Body of pancreas (tissue), 4 donors: ENCODE results near the gene ZBTB16. TPM values are rescaled to one million over a fixed set of nuclear protein-coding genes. Genes with fewer than 3 reads are reported as not detected.

Experiments
- ATAC-seq: fragments of 150-250 bp; one replicate; pipeline ENCODE4 v1.9.1; 2016
- DNase-seq, 4 donors: peaks; one replicate each; pipeline ENCODE4 v3.0.0-alpha.2; 2019
- H3K27ac ChIP-seq, 4 donors: fragments of 200-600 bp; sonication (generic); 1 replicate in 3 of 4; 2 replicates in 1 of 4; pipeline versions ENCODE4 v1.5.1 to v1.6.1; 2016 to 2019; ENCODE audit warnings: mild to moderate bottlenecking in 1 of 4, mixed read lengths in 1 of 4, moderate library complexity in 1 of 4
- H3K27me3 ChIP-seq, 2 donors: fragments of 200-600 bp; sonication (generic); one replicate each; pipeline ENCODE4 v1.6.0; 2016; ENCODE audit warnings: mild to moderate bottlenecking in 1 of 2
- H3K36me3 ChIP-seq, 2 donors: fragments of 200-600 bp; sonication (generic); replicated peaks in 1 of 2; 2 replicates each; pipeline ENCODE4 v1.5.1; 2016; ENCODE audit warnings: low read depth in 2 of 2; ENCODE audit not compliant: insufficient read depth in 1 of 2
- H3K4me1 ChIP-seq: fragments of 200-600 bp; sonication (generic); one replicate; pipeline ENCODE4 v1.6.0; 2016
- H3K4me3 ChIP-seq, 2 donors: fragments of 200-600 bp; sonication (generic); 1 replicate in 1 of 2; 2 replicates in 1 of 2; pipeline ENCODE4 v1.5.1; 2016 to 2019
- H3K9me3 ChIP-seq, 3 donors: fragments of 200-600 bp; sonication (generic); 1 replicate in 2 of 3; 2 replicates in 1 of 3; pipeline ENCODE4 v1.5.1; 2016
- POLR2A ChIP-seq, 3 donors: fragments of 450-650 bp; IDR thresholded peaks; one replicate each; pipeline ENCODE4 v1.6.1; 2016; ENCODE audit warnings: antibody characterized with exemption in 3 of 3, mild to moderate bottlenecking in 2 of 3
- WGBS, 2 donors: methylation state at CpG; one replicate each; pipeline ENCODE4 v1.1.5; 2017; 5-methylcytosine and 5-hydroxymethylcytosine counted together
- intact Hi-C: fragments of 100-400 bp; cut with DNase I; formaldehyde crosslinking; loops from one replicate; pipeline ENCODE4 v1.15.1; 2023
- total RNA-seq, 2 donors: library from RNA; depleted of rRNA; stranded (reverse); fragments of >200 nt; gene quantifications; one replicate each; pipeline ENCODE4 v1.1.0, GENCODE V29; 2016
- TF ChIP-seq, protein P1 (sequence below), 7 experiments: fragments of 450-650 bp in 4 of 7; fragments of 200-600 bp in 3 of 7; sonication (generic) in 3 of 7; IDR thresholded peaks; one replicate each; pipeline ENCODE4 v1.5.1; 2016 to 2019; ENCODE audit warnings: antibody characterized with exemption in 7 of 7

ZBTB16 gene
- total RNA-seq, 2 donors from 2014 or later: 96.5 to 150 TPM

DNA sequence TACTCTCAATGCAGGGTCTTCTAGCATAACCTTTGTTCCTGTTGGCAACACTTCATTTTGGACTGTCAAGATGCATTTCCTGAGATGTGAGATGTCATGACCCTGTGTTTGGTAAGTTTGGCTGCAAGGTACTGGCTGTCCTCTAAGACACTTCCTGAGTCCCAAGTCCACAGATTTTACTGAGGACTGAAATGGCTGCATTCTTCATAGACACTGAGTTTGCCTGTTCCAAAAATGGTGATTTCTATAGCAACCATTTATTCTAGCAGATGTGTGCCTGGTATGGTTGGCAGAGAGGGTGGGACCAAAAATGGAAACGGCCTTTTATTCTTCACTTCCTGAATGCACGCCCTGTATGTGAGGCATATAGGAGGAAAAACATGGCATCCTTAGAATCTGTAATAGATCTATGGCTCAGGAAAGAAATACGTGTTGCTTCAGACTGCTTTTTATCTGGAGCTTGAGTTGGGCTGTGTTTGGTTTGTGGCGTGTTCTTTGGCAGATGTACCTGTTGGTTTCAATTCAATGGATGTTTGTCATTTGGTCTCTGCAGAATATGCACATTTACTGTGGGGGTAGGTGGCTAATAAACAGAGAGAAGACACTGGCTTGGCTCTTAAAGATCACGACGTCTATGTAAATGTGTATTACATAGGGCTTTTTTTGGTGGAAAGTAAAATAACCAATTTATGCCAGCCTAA is 62.4 kb downstream of the ZBTB16 start:
- DNase-seq (no peak), ATAC-seq (peak; percentile 29)
- intact Hi-C loops: no loop called here
- Histone ChIP-seq H3K4me1 (peaks cover 80% of the 10 kb centered on the region), H3K27me3 (no peaks in the 10 kb centered on the region), H3K4me3 (no peak overlapping the region), H3K9me3 (no peaks in the 10 kb centered on the region), H3K36me3 (no peaks in the 10 kb centered on the region), H3K27ac (peak overlapping the region in 3 of 4 donors; percentile 21 to 38 (median 31))
- 61% methylated on average over 6 of the region's 6 CpGs for WGBS, 2 donors
- no peak for TF ChIP-seq POLR2A (IDR thresholded peaks at IDR 0.05)
- TF ChIP-seq, protein P1, sequence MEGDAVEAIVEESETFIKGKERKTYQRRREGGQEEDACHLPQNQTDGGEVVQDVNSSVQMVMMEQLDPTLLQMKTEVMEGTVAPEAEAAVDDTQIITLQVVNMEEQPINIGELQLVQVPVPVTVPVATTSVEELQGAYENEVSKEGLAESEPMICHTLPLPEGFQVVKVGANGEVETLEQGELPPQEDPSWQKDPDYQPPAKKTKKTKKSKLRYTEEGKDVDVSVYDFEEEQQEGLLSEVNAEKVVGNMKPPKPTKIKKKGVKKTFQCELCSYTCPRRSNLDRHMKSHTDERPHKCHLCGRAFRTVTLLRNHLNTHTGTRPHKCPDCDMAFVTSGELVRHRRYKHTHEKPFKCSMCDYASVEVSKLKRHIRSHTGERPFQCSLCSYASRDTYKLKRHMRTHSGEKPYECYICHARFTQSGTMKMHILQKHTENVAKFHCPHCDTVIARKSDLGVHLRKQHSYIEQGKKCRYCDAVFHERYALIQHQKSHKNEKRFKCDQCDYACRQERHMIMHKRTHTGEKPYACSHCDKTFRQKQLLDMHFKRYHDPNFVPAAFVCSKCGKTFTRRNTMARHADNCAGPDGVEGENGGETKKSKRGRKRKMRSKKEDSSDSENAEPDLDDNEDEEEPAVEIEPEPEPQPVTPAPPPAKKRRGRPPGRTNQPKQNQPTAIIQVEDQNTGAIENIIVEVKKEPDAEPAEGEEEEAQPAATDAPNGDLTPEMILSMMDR (IDR thresholded peaks at IDR 0.05): no peak

DNA sequence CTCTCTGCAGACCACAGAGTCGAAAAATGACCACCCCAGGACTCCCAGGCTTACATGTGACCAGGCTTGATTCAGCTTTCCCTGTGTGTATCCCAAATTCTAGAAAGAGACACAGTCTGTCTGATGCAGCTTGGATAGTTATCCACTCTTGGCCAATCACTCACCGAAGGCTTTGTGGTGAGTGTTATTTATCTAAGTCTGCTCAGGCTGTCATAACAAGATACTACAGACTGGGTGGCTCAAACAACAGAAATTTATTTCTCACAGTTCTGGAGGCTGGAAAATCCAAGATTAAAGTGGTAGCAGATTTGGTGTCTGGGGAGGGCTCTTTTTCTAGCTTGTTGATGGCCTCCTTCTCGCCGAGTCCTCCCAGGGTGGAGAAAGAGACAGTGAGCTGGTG is 63.2 kb downstream of the ZBTB16 start:
- DNase-seq: no peak
- Histone ChIP-seq H3K27me3 (no peaks in the 10 kb centered on the region), H3K4me1 (peaks cover 82% of the 10 kb centered on the region), H3K4me3 (no peak overlapping the region), H3K9me3 (no peaks in the 10 kb centered on the region), H3K27ac (peak overlapping the region in 1 of 4 donors; percentile 38), H3K36me3 (peaks cover 0 to 2% of the 10 kb centered on the region in 2 donors)
- TF ChIP-seq, protein P1 (IDR thresholded peaks at IDR 0.05): no peak
- TF ChIP-seq POLR2A (IDR thresholded peaks at IDR 0.05): no peak
- intact Hi-C loops: no loop called here
- 81% methylated on average over 4 of the region's 4 CpGs for WGBS, 2 donors
- ATAC-seq: no peak

- no peak overlapping the region for H3K4me3 ChIP-seq
- no peaks in the 10 kb centered on the region for H3K27me3 ChIP-seq
- peaks cover 84% of the 10 kb centered on the region for H3K4me1 ChIP-seq
- intact Hi-C loops: no loop called here
- H3K9me3 ChIP-seq: no peaks in the 10 kb centered on the region
- H3K27ac ChIP-seq: no peak overlapping the region
- H3K36me3 ChIP-seq: peaks cover 0 to 2% of the 10 kb centered on the region in 2 donors
- TF ChIP-seq POLR2A (IDR thresholded peaks at IDR 0.05): no peak
- TF ChIP-seq, protein P1 (IDR thresholded peaks at IDR 0.05): no peak
- DNase-seq (no peak), ATAC-seq (no peak)
- 96 to 97% methylated on average over 11 of the region's 11 CpGs for WGBS, 2 donors
These were observed 64.3 kb downstream of the ZBTB16 start for GRCh38 chr11:114123692-114124330.

DNA sequence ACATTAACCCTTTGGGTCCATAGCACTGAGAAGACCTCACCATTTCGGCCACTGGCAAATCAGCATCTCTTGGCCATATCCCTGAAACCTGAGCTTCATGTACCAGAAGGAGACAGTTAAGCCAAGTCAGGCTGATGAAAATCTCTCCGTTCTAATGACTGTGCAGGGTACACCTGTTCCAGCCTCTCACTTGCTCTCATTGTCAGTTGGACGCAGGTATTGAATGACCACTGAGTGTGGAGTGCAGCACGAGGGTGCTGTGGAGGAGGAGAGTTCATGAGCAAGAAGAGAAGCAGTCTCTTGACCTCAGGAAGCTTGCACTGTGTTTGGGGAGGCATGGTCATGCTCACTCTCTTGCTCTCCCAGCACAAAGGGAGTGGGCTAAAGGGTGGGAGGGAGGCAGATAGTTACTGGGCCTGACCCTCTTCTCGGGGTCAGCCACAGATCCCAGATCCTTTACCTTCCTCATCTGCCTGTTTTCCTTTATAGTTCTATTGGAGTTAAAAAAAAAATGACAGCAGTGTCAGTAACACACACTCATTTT is 65.2 kb downstream of the ZBTB16 start:
- peaks cover 0 to 2% of the 10 kb centered on the region in 2 donors for H3K36me3 ChIP-seq

More for the DNA sequence above, 65.2 kb downstream of the ZBTB16 start:
- DNase-seq (no peak), ATAC-seq (no peak)
- H3K4me3 ChIP-seq: no peak overlapping the region
- 91 to 94% methylated on average over 5 of the region's 5 CpGs for WGBS, 2 donors
- TF ChIP-seq POLR2A (IDR thresholded peaks at IDR 0.05): no peak
- TF ChIP-seq, protein P1 (IDR thresholded peaks at IDR 0.05): no peak
- intact Hi-C loops: no loop called here
- H3K9me3 ChIP-seq: no peaks in the 10 kb centered on the region
- H3K4me1 ChIP-seq: peaks cover 87% of the 10 kb centered on the region
- H3K27ac ChIP-seq: no peak overlapping the region
- H3K27me3 ChIP-seq: no peaks in the 10 kb centered on the region
